ENCODE data around the gene DOCK4.

GRCh38 chr7:111682588-111683340 lies 523.4 kb downstream of the DOCK4 start:
- no peak for TF ChIP-seq CTCF (IDR thresholded peaks at IDR 0.05)
- TF ChIP-seq POLR2A (IDR thresholded peaks at IDR 0.05), result no peak
